Measurements from ENCODE around the gene GOLM1.

- no peak for TF ChIP-seq ZNF720 (CRISPR knock-in tag; IDR thresholded peaks at IDR 0.05)
- TF ChIP-seq MYNN (CRISPR knock-in tag; IDR thresholded peaks at IDR 0.05; ENCODE audit: low read depth), result no peak
- no peak for TF ChIP-seq JUND (CRISPR knock-in tag; IDR thresholded peaks at IDR 0.05)
- TF ChIP-seq ZBTB46 (CRISPR knock-in tag; IDR thresholded peaks at IDR 0.05; ENCODE audit: borderline replicate concordance), result no peak
- no peak for TF ChIP-seq ARID3A (IDR thresholded peaks at IDR 0.05; ENCODE audit: low read depth, low read length)
- no peak for TF ChIP-seq NFATC3 (CRISPR knock-in tag; IDR thresholded peaks at IDR 0.05)
- TF ChIP-seq HNRNPH1 (optimal IDR thresholded peaks at IDR 0.05; ENCODE audit: low read depth, low read length), result no peak
- TF ChIP-seq POLR2A (IDR thresholded peaks at IDR 0.05; ENCODE audit: insufficient read depth in 1 of 2, low read depth in 2 of 2, low read length in 2 of 2), result no peak
These were observed 41.9 kb downstream of the GOLM1 start for GRCh38 chr9:86057491-86057890.
